GM18498 (cell line): ENCODE measurements around the gene KCNQ1.

Source experiments
- ATAC-seq: cut with Tn5 transposase; IDR thresholded peaks from one replicate; pipeline ENCODE4 v1.9.1; 2021; ENCODE audit warnings: mild to moderate bottlenecking, moderate library complexity; ENCODE audit not compliant: unreplicated experiment

KCNQ1 gene

GRCh38 chr11:2691355-2691761 is 246.6 kb downstream of the KCNQ1 start:
- no peak for ATAC-seq

- no peak for ATAC-seq
Measured at GRCh38 chr11:2691991-2692875, 247.4 kb downstream of the KCNQ1 start.

GRCh38 chr11:2693271-2694261 is 248.8 kb downstream of the KCNQ1 start:
- no peak for ATAC-seq

- ATAC-seq, result no peak
Measured at GRCh38 chr11:2694495-2694894, 249.7 kb downstream of the KCNQ1 start.

- no peak for ATAC-seq
Measured at GRCh38 chr11:2694995-2695939, 250.5 kb downstream of the KCNQ1 start.

GRCh38 chr11:2696455-2696854 is 251.6 kb downstream of the KCNQ1 start:
- no peak for ATAC-seq

- ATAC-seq, result no peak
Measured at GRCh38 chr11:2697866-2698265, 253.1 kb downstream of the KCNQ1 start.

GRCh38 chr11:2698386-2699184 is 253.8 kb downstream of the KCNQ1 start:
- no peak for ATAC-seq

GRCh38 chr11:2699185-2699530 is 254.3 kb downstream of the KCNQ1 start:
- ATAC-seq, result no peak

- ATAC-seq, result peak; percentile 91
Measured at GRCh38 chr11:2699531-2700414, 255.0 kb downstream of the KCNQ1 start, which contains the start of gene KCNQ1OT1. KCNQ1OT1 (minus strand) TSS chr11:2699994.

- no peak for ATAC-seq
Measured at GRCh38 chr11:2700415-2701211, 255.8 kb downstream of the KCNQ1 start.

GRCh38 chr11:2701230-2701629 is 256.4 kb downstream of the KCNQ1 start:
- no peak for ATAC-seq

GRCh38 chr11:2701898-2702434 is 257.2 kb downstream of the KCNQ1 start:
- no peak for ATAC-seq

- no peak for ATAC-seq
Measured at GRCh38 chr11:2702771-2703362, 258.1 kb downstream of the KCNQ1 start.

GRCh38 chr11:2703363-2704141 is 258.7 kb downstream of the KCNQ1 start:
- ATAC-seq, result no peak

- ATAC-seq, result no peak
Measured at GRCh38 chr11:2704356-2704755, 259.5 kb downstream of the KCNQ1 start.
